Astrocyte of the cerebellum (primary cell): ENCODE measurements around the gene BCAM.

Experiments
- DNase-seq: peaks from one replicate; pipeline ENCODE4 v3.0.0-alpha.2; 2011; ENCODE audit warnings: low read depth
- H3K4me3 ChIP-seq: 2 replicates; pipeline ENCODE4 v1.5.1; 2011; ENCODE audit warnings: mild to moderate bottlenecking, low read depth, low read length, moderate library complexity
- in situ Hi-C: cut with HindIII; loops from 2 replicates; pipeline ENCODE4 v1.10.0; 2017; ENCODE audit warnings: low sequenced_read_pairs
- TF ChIP-seq, protein P1 (sequence below): IDR thresholded peaks from 2 replicates; pipeline ENCODE4 v1.5.1; 2012; ENCODE audit warnings: low read length, low read depth, moderate library complexity, mild to moderate bottlenecking; ENCODE audit errors: missing control alignments

Gene BCAM

GRCh38 chr19:44848036-44848811, 39.3 kb downstream of the BCAM start:
- H3K4me3 ChIP-seq = peak overlapping the region; percentile 97
- in situ Hi-C loops = loop anchor here (25.0 kb wide), 1 partner anchor 136 kb away; no protein-coding TSS in a partner anchor
- TF ChIP-seq, protein P1, sequence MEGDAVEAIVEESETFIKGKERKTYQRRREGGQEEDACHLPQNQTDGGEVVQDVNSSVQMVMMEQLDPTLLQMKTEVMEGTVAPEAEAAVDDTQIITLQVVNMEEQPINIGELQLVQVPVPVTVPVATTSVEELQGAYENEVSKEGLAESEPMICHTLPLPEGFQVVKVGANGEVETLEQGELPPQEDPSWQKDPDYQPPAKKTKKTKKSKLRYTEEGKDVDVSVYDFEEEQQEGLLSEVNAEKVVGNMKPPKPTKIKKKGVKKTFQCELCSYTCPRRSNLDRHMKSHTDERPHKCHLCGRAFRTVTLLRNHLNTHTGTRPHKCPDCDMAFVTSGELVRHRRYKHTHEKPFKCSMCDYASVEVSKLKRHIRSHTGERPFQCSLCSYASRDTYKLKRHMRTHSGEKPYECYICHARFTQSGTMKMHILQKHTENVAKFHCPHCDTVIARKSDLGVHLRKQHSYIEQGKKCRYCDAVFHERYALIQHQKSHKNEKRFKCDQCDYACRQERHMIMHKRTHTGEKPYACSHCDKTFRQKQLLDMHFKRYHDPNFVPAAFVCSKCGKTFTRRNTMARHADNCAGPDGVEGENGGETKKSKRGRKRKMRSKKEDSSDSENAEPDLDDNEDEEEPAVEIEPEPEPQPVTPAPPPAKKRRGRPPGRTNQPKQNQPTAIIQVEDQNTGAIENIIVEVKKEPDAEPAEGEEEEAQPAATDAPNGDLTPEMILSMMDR = no peak
- no peak for DNase-seq

DNA sequence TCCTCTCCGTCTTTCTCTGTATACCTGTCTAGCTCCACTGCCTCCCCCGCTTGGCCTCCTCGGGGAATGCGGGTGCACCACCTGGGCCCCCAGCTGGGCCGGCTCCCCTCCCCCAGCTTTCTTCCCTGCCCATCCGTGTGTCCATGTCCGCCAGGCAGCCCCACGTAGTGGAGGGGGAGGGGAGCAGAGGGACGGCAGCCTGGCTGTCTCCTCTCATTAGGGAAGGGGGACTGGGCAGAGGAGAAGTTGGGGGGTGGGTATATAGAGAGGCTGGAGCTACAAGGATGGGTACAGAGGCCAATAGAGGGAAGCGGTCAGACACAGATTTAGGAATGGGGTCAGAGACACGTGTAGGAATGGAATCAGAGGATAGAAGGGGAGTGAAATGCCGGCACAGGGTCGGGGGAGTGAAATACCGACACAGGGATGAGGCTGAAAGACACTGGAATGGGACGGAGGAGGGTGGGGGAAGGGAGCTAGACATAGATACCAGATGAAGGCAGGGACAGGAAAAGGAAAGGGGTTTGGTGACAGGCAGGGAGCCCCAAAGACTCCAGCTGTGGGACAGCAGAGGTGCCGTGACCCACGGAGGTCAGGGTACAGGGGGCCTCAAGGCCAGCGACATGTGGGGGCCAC, 40.0 kb downstream of the BCAM start:
- no peak for DNase-seq
- in situ Hi-C loops = loop anchor here (25.0 kb wide), 1 partner anchor 137 kb away; no protein-coding TSS in a partner anchor
- H3K4me3 ChIP-seq = peak overlapping the region; percentile 97
- TF ChIP-seq, protein P1 = no peak

DNA sequence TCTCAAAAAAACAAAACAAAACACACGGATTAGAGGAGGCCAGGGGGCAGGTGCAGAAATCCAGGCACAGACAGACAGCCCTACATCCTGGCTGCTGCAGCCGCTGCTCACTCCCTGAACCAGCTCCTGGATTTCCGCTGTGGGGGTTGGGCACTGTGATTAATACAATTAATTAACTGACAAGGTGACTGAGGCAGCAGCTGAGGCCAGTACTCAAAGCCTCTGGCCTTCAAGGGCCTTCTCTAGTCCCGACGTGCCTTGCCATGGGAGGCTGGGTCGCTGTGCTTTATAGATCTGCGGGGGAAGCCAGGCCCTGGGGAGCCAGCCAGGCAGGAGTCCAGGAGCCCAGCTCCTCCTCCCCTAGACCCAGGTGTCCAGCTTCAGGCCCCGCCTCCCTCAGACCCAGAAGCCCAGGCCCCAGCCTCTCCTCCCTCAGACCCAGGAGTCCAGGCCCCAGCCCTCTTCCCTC, 41.8 kb downstream of the BCAM start:
- in situ Hi-C loops = no loop called here
- no peak for DNase-seq
- no peak overlapping the region for H3K4me3 ChIP-seq
- TF ChIP-seq, protein P1 = no peak

DNA sequence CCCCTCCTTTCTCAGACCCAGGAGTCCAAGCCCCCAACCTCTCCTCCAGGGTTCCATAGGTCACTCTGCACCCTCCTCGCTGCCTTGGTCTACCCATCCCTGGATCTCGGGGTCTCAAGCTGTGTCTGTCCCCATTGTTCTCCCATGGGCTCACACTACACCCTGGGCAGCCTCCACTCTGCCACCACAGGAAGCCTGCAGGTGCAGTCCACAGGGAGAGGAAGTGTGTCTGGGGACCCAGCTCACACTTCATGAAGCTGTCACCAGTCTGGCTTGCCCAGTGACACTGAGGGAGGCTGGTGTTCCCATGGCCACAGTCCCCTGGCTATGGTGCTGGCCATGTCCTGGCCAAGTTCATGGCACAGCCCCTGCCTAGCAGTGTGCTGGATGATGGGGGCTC, 42.5 kb downstream of the BCAM start:
- TF ChIP-seq, protein P1 = no peak
- H3K4me3 ChIP-seq = no peak overlapping the region
- DNase-seq = no peak
- in situ Hi-C loops = no loop called here

DNA sequence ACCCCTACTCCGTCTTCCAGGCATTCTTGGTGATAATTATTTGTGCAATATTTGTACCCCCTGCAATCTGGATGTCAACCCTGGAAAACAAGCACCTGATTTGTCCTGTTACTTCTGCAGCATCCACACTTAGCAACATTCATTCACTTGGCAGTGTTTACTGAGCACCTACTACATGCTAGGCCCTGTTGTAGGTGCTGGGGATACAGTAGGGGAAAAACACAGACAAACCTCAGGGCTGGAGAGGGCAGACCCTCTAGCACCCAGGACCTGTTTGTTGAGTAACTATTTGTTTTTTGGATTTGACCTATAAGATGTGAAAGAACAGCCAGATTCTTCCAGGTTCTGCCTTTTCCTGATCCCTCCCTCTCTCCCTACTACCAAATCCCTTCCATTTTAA, 46.7 kb downstream of the BCAM start:
- DNase-seq = no peak
- no peak overlapping the region for H3K4me3 ChIP-seq
- in situ Hi-C loops = no loop called here
- TF ChIP-seq, protein P1 = no peak

DNA sequence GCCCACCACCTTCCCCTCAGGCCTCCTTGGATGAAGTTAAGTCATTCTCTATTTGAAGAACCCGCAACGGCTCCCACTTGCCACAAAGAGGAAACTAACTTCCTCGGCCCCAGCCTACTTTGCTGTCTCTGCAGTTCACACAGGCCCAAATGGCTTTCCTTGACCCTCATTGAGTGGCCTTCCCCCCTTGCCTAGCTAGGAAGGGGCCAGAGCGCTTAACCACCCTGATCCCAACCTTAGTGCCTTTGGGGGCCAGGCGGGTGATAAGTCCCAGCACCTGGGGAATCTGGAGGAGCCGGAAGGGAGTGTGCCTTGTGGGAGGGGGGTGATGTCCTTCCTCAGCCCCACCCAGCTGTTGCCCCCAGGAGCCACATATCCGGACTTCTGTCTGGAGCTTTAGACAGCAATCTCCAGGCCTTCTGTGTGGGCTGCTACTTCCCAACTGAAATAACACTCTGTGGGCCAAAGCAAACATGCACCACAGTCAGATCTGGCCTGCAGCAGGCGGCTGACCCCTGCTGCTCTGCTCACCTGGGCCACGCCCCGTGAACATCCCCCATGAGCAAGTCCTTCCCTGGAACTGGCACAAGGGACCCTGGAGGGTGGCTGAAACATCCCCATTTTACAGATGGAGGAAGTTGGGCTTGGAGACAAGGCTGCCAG, 47.6 kb downstream of the BCAM start:
- in situ Hi-C loops = no loop called here
- no peak overlapping the region for H3K4me3 ChIP-seq
- no peak for DNase-seq
- TF ChIP-seq, protein P1 = no peak
